GM12873 (cell line): ENCODE measurements around the gene ABCC1.

Experiments
- CTCF ChIP-seq: IDR thresholded peaks from 2 replicates; pipeline ENCODE4 v1.5.1; 2012; ENCODE audit warnings: low read depth, mild to moderate bottlenecking, moderate library complexity, low read length, control low read depth; ENCODE audit not compliant: insufficient read depth; ENCODE audit errors: missing control alignments

The ABCC1 gene

GRCh38 chr16:16141784-16142396 is 192.5 kb downstream of the ABCC1 start:
- TF ChIP-seq CTCF: no peak

GRCh38 chr16:16143038-16143763 is 193.8 kb downstream of the ABCC1 start:
- TF ChIP-seq CTCF: peak; percentile 61

- TF ChIP-seq CTCF: no peak
Measured at GRCh38 chr16:16143931-16144330, 194.5 kb downstream of the ABCC1 start.

- no peak for TF ChIP-seq CTCF
Measured at GRCh38 chr16:16144416-16144815, 195.0 kb downstream of the ABCC1 start.

GRCh38 chr16:16145286-16145685 is 195.9 kb downstream of the ABCC1 start:
- no peak for TF ChIP-seq CTCF

GRCh38 chr16:16146380-16147315 is 197.2 kb downstream of the ABCC1 start:
- TF ChIP-seq CTCF: no peak

- no peak for TF ChIP-seq CTCF
Measured at GRCh38 chr16:16147316-16147999, 198.0 kb downstream of the ABCC1 start.
